Measurements from ENCODE around the gene SST. TPM values are rescaled to one million over a fixed set of nuclear protein-coding genes. Genes with fewer than 3 reads are reported as not detected.

SST gene
- not detected for polyA plus RNA-seq (ENCODE audit: insufficient read length)

DNA sequence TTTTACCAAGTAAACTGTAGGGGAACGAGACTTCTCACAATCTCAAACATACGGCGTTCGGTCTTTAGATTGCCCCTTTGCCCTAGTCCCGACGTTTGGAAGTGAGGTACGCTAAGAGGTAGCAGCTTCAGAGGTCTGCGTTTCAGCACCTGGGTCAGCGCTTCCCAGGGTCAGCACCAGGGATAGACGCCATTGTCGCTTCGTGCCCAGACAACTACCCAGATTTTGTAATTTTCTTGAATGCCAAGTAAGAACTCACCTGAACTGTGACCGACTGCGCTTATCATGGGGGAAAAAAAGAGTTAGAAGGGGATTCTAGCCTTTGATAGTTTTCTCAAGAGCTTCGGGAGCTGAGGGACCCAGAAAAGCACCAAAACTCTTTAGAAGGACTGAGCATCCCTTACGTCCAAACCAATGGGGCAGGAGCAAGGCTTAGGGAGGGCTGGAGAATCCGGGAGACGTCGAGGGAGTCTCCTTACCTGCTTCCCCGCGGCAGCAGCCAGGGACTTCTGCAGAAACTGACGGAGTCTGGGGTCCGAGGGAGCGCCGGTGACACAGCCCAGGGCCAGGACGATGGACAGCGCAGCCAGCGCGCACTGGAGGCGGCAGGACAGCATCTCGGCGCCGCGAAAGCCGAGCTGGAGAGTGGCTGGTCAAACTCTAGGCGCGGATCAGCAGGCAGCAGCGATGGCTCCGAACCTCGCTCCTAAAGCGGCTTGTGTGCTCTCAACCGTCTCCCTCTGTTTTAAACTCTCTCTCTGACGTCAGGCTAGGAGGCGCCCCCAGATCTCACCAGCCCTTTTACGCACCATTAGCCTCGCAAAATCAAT, at the start of gene SST:
TSS of gene SST (minus strand) at position 720 of the 830 bp plus-strand sequence. CDS start at position 617, 103 bp downstream.
- peak; percentile 42 for DNase-seq

DNA sequence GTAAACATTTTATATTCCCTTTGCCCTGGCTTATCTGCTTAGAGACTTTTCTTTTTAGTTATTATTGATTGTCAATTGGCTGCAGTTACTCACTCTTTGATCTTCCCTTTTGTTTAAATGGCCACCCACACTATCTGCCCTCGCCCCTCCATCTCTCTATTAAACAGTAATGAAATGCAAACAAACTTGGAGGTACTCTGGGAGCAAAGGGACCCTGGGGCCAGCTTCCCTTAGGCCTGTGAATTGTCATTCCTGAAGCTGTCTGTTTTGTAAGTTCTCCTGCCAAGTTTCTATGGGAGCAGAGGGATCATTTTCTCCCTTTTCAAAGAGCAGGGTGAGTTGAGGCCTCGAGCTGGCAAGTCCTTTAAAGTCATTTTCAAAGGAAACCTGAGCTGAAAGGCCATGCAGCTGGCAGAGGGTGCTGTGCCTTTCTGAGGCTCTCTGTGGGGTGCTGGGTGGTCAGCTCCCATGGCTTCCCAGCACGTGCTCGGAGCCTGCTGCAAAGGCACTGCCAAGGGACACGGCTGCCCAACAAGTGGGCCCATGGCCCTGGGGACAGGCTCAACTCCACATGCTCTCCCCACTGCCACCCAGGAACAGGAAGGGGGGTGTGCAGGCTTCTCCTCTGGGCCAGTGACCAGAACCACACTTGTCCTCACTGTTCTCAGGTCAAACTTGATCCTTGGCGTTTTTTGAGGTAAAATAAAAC, 49.6 kb upstream of the SST start:
- DNase-seq, result no peak

DNA sequence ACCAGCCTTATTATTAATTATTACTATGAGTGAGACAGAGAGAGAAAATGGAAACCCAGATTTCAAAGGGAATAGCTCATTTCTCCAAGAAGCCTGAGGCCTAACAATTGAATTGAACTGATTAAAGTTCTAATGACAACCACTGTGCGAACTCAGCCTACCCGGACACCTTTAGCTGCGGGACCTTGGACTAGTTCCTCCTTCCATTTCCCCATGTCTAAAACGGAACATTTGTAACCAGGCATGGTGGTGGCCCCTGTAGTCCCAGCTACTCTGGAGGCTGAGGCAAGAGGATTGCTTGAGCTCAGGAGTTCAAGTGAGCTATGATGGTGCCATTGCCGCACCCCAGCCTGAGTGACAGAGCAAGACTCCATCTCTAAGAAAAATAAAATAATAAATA, 48.6 kb upstream of the SST start:
- DNase-seq, result no peak

DNA sequence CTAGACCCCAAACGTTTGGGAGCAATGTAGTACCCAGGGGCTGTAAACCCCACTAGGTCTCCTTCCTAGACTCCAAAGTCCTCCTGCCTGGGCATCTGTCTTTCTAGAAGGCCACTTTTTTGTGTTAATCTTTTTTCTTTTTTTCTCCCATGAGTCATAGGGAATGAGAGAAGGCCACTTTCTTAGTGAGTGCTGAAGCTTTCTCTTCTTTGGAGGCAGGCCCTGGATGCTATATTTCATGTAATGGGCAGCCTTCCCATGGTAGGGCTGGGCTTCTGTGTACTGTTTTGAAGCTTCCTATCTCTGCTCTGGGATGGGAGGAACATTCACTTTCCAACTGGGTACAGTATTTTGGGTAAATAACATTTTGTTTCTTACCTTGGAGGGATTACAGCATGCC, 47.4 kb upstream of the SST start:
- DNase-seq, result no peak

DNA sequence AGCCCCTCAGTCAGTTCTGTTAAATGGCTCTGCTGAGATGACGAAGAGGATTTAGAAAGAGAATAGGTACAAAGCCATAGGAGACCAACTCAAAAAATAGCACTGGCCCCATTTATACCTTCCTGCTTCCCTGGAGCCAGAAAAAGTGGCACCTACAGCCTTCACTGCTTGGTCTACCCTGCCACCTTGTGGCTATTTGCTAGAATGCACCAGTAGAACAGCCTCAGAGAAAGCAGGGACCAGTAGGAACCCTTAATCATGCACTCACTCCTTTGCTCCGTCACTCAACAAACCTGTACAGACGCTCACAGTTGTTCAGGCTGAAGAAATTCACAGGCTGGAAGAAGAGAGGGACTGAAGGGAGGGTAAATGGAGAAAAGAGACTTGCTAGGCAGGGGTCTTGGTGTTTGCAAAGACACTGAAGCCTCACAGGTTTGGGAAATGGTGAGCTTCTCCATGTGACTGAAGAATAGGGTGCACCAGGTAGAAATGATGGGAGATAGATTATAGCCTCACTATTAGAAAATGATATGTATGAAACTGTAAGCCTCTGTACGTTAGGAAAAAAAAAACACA, 44.3 kb upstream of the SST start:
- DNase-seq, result peak; percentile 56

DNA sequence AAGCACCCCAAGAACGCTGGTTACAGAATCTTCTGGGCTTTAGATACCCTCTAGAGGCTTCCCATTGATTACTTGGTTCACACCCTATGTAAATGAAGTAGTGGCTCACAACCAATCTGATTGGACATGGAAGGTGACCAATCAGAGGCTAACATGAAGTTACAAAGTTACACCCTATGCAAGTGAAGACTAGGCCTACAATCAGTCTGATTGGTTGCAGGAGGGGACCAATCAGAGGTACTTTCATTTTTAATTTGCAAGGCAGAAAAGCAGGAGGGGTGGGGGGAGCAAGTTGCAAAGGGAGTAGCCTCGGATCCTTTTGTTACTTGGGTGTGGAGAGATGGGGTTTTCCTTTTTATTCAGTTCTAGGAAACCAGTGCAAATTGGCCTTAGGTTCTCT, 43.3 kb upstream of the SST start:
- DNase-seq, result no peak

DNA sequence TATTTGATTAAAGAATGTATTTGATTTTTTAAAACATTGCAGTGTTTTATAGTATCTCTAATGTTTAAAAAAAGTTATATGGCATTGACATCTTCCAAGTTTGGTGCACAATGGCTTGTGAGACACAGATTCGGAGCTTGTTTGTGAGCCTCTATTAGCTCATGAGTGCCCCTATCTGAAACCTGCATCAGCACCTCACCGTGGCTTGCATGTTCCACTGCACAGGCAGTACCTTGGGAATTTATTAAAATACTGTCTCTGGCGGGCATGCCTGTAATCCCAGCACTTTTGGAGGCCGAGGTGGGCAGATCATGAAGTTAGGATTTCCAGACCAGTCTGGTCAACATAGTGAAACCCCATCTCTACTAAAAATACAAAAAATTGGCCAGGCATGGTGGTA, 39.0 kb upstream of the SST start:
- no peak for DNase-seq

DNA sequence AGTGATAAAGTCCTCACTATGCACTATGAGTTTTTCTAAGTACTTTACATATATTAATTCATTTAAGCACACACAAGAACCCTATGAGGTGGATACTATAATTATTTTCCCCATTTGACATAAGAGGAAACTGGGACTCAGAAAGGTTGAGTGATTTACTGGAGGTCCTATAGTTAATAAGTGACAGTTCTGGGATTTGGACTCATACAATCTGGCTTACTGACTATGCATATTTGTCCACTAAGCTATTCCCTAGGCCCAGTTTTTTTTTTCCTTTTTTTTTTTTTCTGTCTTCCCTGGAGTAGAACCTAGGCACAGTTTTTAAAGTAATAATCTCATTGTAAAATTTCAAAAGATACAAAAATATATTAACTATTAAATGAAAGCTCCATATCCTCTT, 38.5 kb upstream of the SST start:
- DNase-seq, result no peak

DNA sequence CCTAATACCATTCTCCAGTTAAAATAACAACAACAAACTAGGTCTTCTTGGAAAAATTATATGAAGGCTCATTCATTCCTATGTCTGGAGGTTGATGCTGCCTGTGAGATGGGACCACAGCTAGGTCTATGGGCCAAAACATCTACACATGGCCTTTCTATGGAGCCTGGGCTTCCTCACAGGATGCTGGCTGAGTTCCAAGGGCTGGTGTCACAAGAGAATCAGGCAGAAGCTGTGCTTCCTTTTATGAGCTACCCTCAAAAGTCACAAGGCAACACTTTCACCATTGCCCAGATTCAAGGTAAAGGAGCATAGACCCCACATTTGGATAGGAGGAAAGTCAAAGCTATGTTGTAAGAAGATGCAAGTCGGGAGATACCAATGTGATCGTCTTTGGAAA, 36.8 kb upstream of the SST start:
- no peak for DNase-seq

DNA sequence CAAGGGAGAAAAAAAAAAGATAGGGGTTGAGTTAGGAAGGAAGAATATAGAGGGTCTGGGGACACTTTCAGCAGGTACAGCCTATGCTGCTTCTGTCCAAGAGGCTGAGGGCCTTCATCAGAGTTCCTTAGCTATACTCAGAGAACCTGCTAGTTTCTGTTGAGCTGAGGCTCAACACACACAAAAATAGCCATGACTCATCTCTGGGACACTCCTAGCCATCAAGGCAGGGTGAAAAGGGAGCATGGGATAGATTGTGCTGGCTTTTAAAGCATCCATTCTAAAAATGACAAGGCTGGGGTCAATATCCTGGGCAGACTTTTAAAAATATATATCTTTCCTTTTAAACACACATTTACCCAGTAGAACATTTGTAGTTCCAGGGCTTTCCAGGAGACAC, 35.0 kb upstream of the SST start:
- no peak for DNase-seq

DNA sequence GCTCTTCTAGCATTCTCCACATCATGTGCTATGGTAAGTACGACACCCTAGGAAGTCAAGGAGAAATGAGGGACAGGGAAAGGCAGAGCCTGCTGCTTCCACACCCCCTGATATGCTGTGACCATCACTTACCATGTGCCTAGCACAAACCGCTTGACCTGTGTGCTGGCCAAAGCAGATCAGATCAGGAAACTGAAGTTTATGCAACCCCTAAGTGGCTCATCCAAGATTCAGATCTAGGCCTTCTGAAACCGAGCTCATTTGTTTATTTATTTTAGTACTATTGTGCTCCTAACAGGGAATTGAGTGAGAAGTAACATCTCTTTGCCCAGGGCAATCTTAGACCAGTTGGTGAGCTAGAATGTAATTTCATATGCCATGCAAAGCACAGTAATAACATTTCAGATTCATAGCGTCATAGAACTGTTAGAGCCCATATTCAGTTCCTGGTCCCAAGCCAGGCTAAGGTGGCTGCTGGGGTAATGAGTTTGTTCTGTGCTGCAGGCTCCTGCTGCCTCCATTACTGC, 32.4 kb upstream of the SST start, which contains the start of gene RTP2:
TSS of gene RTP2 (minus strand) at position 51 of the 527 bp plus-strand sequence. CDS start 429 bp downstream, outside the sequence.
- DNase-seq, result no peak

DNA sequence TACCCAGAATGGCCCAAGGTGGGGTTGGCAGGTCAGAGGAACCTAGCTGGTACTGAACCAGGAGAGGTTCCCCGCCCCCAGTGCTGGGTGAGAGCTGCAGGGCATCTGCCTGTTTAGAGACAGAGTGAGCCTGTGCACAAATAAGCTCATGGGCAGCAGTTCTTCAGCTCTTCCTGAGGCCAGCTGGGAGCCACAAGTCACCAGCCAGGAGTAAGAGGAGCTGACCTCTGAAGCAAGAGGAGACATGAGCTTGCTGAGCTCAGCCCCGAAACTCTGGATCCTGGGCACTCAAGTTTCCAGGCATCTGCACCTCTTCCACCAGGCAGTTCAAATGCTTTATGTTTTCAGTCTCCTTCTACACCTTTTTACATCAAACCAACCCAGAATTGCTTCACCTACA, 30.1 kb upstream of the SST start:
- no peak for DNase-seq

DNA sequence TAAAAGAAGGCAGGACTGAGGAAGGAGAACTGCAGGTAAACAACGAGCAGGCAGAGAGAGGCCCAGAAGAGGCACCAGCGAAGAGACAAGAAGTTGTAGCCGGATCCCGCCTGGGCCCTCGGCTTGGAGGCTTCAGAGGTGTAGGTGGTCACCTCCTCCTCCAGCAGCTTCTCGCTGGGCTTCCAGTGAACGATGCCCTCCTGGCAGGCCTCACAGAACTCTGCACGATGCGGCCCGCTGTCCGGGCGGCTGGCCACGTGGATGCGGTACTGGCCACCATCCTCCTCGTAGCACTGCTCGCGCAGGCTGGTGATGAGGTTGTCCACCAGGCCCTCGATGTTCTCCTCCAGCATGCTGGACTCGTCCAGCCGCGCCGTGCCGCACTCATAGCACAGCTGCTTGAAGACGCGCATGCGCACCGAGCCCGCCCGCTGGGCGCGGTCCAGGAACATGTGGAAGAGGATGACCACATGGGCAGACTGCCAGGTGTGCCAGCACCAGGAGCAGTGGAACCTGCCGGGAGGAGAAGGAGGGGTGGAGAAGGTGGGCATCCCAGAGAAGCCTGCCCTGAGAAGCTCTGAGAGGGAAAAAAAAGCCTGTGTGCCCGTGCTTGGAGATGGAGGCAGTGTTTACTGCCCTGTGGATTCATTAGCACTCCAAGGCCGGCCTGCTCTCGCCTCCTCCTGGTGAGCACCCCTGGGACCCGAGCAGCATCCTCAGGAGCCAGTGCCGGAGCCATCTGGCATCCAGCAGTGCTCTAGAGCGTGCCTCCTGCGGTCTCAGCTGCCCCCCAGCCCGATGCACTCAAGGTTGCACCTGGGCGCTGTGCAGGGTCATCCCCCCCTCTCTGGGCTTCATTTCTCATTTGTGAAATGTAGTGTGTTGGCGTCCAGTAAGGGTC, 28.6 kb upstream of the SST start:
- no peak for DNase-seq

DNA sequence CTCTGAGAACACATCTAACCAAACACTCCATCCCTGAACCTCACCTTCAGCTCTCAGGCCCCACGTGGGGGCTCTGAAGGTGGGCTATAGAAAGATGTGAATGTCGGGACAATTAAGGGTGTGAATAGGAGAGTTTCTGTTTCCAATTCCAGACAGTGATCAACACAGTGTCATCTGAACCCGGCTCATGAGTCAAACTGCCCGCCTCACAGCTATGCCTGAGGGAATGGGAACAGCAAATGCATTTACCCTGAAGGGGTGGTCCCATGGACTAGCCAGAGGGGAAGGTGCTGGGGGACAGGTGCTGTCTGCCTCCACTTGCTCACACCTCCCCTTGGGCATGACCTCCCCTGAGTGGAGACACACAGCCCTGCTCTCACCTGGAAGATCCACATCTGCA, 25.8 kb upstream of the SST start:
- no peak for DNase-seq

DNA sequence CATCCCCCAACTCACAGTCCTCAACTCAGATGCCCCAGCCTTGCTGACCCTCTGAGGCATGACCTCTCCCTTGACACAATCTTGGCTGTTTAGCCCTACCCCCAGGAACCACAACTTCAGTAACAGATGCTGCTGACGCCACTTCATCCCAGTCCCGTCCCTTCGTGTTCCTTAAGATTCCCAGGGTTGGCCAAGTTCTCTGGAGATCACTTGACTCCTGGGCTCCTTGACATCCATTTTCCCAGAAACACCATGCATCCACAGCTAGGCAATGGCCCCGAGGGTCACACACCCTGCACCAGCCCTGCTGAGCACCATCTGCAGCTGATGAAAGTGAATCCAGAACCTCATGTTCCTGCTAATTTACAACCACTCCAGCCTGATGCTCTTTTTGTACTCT, 25.3 kb upstream of the SST start:
- no peak for DNase-seq

DNA sequence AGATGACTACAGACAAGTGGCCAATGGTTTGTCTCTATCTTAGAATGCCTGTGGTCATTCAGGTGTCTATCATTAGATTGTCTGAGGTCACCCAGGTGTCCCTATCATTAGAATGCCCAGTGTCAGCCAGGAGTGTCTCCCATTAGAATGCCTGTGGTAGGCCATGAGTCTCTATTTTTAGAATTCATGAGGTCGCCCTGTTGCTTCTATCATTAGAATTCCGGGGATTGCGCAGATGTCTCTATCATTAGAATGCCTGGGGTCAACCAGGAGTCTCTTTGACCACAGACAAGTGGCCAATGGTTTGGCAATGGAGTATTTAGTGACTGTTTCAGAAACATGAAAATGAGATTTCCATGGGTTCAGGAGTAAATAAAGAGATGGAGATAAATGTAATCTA, 24.6 kb upstream of the SST start:
- no peak for DNase-seq

DNA sequence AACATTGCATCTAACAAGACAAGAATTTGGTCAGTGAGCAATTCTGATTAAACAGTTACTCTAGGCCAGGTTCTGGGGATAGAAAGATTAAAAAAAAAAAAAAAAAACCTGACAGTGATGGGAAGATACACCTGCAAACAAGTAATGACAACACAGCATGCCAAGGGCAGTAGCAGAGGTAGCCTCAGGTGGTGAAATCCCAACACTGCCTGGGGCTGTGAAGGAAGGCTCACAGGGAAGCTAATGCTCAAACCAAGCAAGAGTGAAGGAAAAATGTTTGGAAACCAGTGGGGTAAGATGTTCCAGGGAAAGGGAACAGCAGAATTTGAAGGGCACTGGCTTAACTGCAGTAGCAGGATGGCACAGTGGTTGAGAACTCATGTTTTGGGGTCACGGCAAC, 23.2 kb upstream of the SST start:
- no peak for DNase-seq

DNA sequence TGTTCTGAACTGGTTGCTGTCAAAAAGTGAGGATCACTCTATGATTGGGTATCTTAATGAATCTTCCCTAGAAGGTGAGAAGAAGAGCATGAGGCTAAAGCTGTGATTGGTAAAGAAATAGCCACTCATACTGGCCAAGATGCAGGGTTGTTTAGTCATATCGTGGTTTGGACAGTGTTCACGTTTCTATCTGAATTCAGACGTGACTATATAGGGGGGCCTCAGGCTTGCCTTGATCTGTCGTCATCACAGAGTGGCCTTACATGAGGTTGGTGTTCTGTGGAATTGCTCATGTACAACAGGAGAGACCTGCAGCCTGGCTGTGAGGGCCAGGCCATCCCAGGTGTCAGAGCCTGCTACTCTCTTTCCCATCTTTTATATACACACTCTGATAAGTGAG, 19.8 kb upstream of the SST start:
- no peak for DNase-seq

DNA sequence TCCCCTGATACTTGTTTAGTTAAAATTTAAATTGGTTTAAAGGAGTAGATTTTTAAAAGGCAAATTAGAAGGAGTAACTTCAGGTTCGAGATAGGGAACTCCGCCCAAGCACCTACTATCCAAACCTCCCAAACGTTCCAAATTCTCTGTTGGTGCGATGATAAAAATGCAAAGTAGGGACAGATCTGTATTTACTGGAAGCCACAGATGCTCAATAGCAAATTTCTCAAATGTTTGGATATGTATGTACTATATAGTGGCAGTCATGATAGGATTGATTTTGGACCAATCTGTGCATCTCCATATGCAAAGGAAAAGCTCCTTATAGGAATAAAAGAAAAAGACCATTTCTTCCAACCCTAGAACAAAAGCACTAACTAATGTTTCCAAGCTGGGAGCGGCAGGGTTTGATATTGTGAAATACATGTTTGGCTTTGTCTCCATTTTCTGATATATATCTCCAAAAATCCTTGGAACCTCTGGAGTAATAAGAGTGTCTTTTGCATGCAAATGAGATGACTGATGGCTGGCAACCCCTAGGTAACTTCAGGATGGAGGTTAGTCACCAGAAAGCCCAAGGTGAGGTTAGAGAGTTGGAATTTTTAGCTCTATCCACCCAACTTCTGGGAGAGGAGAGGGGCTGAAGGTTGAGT, 16.6 kb upstream of the SST start:
- no peak for DNase-seq

DNA sequence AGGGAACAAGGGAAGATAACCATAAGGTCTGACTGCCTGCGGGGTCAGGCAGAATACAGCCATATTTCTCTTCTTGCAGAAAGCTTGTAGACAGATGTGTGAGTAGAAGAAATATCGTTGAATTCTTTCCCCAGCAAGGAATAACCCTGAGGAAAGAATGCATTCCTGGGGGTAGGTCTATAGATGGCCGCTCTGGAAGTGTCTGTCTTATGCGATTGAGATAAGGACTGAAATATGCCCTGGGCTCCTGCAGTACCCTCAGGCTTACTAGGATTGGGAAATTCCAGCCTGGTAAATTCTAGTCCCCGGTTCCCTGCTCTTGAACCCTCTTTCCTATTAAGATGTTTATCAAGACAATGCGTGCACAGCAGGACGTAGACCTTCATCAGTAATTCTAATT, 15.8 kb upstream of the SST start:
- no peak for DNase-seq

DNA sequence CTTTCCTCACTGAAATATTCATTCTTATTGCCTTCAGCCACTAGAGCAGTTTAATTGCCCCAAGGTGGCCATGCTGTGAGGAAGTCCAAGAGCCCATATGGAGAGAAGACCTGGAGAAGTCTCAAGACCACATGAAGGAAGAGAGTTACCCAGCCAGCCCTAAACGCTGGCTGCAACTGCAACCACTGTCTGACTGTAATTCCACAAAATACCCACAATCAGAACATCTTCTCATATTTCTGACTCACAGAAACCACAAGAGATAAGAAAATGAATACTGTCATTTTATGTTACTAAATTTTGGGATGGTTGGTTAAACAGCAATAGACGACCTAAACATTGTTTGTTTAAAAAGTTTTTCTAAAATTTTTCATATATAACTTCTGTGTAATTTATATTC, 14.7 kb upstream of the SST start:
- DNase-seq, result no peak

DNA sequence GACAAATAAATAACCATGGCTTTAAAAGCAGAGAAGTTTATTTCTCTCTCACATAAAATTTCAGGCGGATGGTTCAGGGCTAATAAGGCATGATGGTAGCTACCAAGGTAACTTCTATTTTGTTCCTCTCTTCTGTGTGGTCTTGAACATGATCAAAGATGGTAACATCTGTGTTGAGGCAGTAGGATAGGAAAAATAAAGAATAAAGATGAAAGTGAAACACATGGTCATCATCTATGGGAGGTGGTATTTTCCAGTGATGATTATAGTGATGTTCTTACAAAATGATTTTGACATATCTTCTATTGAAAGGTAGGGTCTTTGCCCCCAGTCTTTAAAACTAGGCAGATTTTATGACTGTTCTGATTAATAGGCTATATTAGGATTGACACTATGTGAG, 14.2 kb upstream of the SST start:
- no peak for DNase-seq

Measured in hindlimb muscle (tissue), 1 donor.